Measurements from ENCODE around the gene CDH4.

The CDH4 gene

DNA sequence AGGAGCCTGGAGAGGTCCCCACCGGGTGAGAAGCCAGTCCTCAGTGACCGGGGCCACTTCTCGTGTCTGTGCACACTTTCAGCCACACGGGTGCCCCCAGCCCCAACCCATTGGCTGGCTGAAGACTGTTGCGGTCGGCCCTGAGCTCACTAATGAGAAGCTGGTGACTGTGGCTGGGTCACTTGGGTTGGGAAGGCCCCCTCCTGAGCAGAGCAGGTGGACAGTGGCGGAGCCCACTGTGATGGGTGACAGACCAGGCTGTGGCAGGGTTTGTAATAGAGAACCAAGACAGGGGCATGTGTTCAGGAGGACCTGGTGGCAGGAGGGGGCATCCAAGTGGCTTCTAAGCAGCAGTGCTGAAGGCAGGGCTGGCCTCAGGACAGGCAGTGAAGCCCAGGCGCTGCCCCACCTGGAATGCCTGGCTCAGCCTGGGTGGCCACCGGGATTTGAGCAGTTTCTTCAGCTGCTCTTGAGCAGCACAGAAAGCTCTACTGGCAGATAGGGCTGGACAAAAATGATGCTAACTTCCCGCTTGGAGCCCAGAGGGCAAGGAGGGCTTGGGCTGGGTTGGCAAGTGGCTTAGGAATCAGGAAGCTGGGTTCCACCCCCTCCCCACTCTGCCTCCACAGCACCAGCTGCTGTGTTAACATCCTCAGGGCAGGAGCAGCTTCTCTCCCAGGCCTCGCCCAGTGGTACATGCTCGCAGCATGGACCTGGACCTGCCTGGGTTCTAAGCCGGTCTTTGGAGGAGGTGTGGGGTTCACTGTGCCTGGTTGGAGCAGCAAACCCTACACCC is 256.4 kb downstream of the CDH4 start:
- no peaks in the 10 kb centered on the region for H3K36me3 ChIP-seq (ENCODE audit: control insufficient read depth, insufficient read depth, low read length)
- no peak overlapping the region for H3K4me3 ChIP-seq (ENCODE audit: low read depth, low read length)
- H3K27me3 ChIP-seq (ENCODE audit: control insufficient read depth, insufficient read depth, low read length) = no peaks in the 10 kb centered on the region
- no peaks in the 10 kb centered on the region for H3K4me1 ChIP-seq (ENCODE audit: control insufficient read depth, insufficient read depth, low read length)
- H3K9me3 ChIP-seq (ENCODE audit: control insufficient read depth, insufficient read depth, low read length) = no peaks in the 10 kb centered on the region
- no peak overlapping the region for H3K9ac ChIP-seq (ENCODE audit: low read depth, low read length)

DNA sequence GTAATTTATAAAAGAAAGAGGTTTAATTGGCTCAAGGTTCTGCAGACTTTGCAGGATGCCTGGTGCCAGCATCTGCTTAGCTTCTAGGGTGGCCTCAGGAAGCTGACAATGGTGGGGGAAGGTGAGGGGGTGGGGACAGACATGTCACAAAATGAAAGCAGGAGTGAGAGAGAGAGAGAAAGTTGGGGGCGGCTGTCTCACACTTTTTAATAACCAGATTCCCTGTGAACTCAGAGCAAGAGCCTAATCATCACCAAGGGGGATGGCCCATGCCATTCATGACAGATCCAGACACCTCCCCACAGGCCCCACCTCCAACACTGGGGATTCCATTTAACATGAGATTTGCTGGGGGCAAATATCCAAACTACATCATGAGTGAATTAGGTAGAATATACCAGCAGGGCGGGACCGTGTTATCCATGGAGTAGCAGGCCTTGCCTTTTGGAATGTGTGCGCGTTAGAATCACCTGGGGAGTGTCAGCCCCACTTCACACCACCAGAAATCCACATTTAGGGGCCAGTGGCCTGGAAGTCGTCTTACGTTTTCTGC is 258.8 kb downstream of the CDH4 start:
- no peak overlapping the region for H3K4me3 ChIP-seq (ENCODE audit: low read depth, low read length)
- H3K9ac ChIP-seq (ENCODE audit: low read depth, low read length) = no peak overlapping the region
- no peaks in the 10 kb centered on the region for H3K4me1 ChIP-seq (ENCODE audit: control insufficient read depth, insufficient read depth, low read length)
- H3K36me3 ChIP-seq (ENCODE audit: control insufficient read depth, insufficient read depth, low read length) = no peaks in the 10 kb centered on the region
- H3K9me3 ChIP-seq (ENCODE audit: control insufficient read depth, insufficient read depth, low read length) = no peaks in the 10 kb centered on the region
- H3K27me3 ChIP-seq (ENCODE audit: control insufficient read depth, insufficient read depth, low read length) = no peaks in the 10 kb centered on the region

DNA sequence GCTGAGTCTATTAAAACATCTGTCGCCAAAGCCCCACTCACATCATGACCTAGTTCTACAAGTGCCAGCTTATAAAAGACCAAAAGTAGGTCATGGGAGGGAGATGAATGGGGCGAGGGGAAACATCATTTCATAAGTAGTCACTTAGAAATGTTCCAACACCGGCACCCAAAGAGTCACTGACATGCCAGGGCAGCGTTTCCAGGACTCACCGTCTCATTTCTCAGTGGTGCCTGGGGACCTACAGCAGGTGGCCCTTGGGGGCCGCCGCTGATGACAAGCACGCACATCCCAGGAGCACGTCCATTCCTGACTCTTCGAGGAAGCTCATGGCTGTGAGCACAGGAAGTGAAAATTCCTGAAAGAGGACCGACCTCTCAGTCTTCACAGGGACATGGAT is 260.4 kb downstream of the CDH4 start:
- H3K27me3 ChIP-seq (ENCODE audit: control insufficient read depth, insufficient read depth, low read length) = no peaks in the 10 kb centered on the region
- no peaks in the 10 kb centered on the region for H3K4me1 ChIP-seq (ENCODE audit: control insufficient read depth, insufficient read depth, low read length)
- no peaks in the 10 kb centered on the region for H3K9me3 ChIP-seq (ENCODE audit: control insufficient read depth, insufficient read depth, low read length)
- no peak overlapping the region for H3K9ac ChIP-seq (ENCODE audit: low read depth, low read length)
- H3K36me3 ChIP-seq (ENCODE audit: control insufficient read depth, insufficient read depth, low read length) = no peaks in the 10 kb centered on the region
- H3K4me3 ChIP-seq (ENCODE audit: low read depth, low read length) = no peak overlapping the region

DNA sequence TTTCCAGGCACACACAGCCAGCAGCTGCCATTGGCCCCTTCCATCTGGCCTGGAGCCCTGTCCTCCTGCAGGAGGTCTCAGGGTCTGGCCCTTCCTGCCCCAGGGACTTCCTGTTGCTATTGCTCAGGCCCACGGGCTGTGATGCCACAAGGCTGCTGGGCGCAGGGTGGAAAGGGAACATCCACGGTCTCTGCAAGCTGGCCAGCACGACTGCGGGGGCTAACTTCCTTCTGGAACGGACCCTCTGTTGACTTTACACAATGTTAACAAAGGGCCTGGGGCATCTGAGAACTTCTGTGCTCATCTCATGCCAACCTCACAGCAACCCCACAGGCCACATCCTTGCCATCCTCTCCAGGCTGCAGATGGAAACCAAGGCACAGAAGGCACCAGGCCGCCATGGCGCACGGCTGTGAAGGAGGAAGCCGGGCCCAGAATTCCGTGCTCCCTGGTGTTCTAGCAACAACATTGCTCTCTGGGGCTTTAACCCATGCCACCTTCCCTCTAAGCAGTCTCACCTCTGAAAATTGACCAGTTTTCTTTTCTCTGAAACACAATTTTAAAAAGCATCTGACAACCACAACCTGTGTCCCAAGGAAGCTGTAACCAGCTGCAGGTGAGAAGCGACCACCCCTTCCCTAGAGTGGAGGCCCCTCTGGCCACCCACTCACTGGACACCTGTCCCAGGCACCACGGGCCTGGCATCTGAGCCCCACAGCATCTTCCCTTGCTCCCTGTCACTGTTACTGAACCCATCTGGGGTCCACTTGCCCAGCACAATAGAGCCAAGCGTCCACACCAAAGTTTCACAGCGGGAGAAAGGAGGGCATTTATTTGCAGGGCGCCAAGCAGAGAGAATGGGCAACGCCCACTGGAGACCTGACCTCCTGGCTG is 261.3 kb downstream of the CDH4 start:
- no peaks in the 10 kb centered on the region for H3K27me3 ChIP-seq (ENCODE audit: control insufficient read depth, insufficient read depth, low read length)
- no peak overlapping the region for H3K4me3 ChIP-seq (ENCODE audit: low read depth, low read length)
- H3K4me1 ChIP-seq (ENCODE audit: control insufficient read depth, insufficient read depth, low read length) = no peaks in the 10 kb centered on the region
- no peak overlapping the region for H3K9ac ChIP-seq (ENCODE audit: low read depth, low read length)
- H3K9me3 ChIP-seq (ENCODE audit: control insufficient read depth, insufficient read depth, low read length) = no peaks in the 10 kb centered on the region
- no peaks in the 10 kb centered on the region for H3K36me3 ChIP-seq (ENCODE audit: control insufficient read depth, insufficient read depth, low read length)

DNA sequence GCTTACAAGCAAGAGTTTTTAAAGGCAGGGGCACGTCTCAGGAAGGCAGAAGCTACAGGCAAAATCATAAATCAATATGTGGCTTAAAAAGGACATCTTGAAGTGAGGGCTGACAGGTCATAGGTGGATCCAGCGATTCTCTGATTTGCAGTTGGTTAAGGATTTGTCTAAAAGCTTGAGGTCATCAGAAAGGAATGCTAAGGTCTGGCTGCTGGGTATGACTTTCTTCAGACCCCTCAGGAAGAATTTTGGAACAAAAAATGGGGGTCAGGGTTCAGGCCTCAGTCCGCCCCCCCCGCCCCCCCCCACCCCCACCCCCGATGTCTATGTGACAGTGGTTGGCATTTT is 261.9 kb downstream of the CDH4 start:
- Histone ChIP-seq H3K36me3 (ENCODE audit: control insufficient read depth, insufficient read depth, low read length) (no peaks in the 10 kb centered on the region), H3K27me3 (ENCODE audit: control insufficient read depth, insufficient read depth, low read length) (peaks cover 2% of the 10 kb centered on the region), H3K4me1 (ENCODE audit: control insufficient read depth, insufficient read depth, low read length) (no peaks in the 10 kb centered on the region), H3K4me3 (ENCODE audit: low read depth, low read length) (no peak overlapping the region), H3K9ac (ENCODE audit: low read depth, low read length) (no peak overlapping the region), H3K9me3 (ENCODE audit: control insufficient read depth, insufficient read depth, low read length) (no peaks in the 10 kb centered on the region)

DNA sequence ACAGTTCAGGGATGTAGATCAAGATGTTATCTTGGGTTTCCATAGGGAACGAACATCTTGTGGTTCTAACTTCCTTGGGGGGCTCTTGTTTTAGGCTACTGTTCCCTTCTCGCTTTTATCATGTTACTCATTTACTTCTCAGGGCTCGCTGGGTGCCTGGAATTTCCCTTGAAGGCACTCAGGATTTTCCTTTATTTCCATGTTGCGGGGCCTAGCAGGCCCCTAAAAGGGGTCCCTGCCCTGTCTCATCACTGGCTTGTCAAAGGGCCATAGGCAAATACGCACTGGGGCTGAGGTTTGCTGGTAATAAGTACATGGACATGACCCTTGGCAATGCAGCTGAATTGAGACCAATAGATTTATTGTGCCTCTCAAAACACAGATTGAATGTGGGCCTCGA is 262.3 kb downstream of the CDH4 start:
- Histone ChIP-seq H3K4me3 (ENCODE audit: low read depth, low read length) (no peak overlapping the region), H3K27me3 (ENCODE audit: control insufficient read depth, insufficient read depth, low read length) (peaks cover 4% of the 10 kb centered on the region), H3K36me3 (ENCODE audit: control insufficient read depth, insufficient read depth, low read length) (no peaks in the 10 kb centered on the region), H3K9ac (ENCODE audit: low read depth, low read length) (no peak overlapping the region), H3K9me3 (ENCODE audit: control insufficient read depth, insufficient read depth, low read length) (no peaks in the 10 kb centered on the region), H3K4me1 (ENCODE audit: control insufficient read depth, insufficient read depth, low read length) (no peaks in the 10 kb centered on the region)

DNA sequence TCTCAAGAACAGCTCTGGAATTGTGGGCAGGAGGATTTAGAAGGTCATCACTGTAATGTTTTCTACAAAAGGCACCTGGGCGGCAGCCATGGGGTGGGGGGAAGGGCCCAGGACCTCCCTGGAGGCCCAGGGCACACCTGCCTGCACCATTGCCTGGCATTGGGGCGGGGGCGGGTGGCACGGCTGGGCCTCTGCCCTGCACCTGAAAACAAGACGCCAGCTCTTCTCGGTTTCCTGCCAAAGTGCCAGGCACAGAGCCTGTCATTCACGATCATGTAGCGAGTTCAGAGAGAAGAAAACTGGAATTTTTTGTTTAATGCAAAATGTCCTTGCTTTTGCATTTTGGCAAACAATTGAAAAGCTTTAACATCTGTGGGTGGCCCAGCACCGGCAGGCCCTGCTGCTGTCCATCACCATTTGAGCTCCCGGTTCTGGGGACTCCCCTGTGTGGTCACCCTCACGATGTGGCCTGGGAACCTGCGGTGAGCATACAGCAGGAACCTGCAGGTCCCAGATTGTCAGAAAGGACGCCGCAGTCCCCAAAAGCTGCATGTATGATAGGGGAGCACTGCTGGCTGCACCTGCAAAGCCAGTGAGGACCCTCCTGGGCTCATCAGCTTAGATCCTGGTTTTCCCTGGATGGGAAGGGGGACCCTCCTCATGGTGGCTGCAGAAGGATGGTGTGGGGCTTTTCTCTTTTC is 262.9 kb downstream of the CDH4 start:
- H3K36me3 ChIP-seq (ENCODE audit: control insufficient read depth, insufficient read depth, low read length) = no peaks in the 10 kb centered on the region

DNA sequence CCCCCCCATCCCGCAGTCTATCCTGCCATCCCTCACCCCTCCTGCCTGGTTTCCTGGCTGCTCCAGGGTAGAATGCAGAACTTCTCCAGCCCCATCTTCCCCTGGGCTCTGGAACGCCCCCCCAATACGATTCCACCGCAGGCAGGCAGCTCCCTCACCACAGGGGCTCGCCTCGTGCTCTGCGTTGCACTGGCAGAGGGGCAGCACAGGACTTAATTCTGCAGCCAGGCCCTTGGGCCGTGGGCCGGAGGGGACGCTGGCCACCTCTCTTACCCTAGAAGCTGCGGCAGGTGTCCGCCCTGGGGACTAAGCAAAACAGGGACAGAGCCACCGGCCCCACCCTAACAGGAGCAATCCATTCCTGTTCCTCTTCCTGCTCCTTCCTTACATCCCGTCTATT is 263.9 kb downstream of the CDH4 start:
- no peaks in the 10 kb centered on the region for H3K36me3 ChIP-seq (ENCODE audit: control insufficient read depth, insufficient read depth, low read length)
- H3K27me3 ChIP-seq (ENCODE audit: control insufficient read depth, insufficient read depth, low read length) = peaks cover 4% of the 10 kb centered on the region
- no peaks in the 10 kb centered on the region for H3K4me1 ChIP-seq (ENCODE audit: control insufficient read depth, insufficient read depth, low read length)
- H3K9me3 ChIP-seq (ENCODE audit: control insufficient read depth, insufficient read depth, low read length) = no peaks in the 10 kb centered on the region
- no peak overlapping the region for H3K9ac ChIP-seq (ENCODE audit: low read depth, low read length)
- no peak overlapping the region for H3K4me3 ChIP-seq (ENCODE audit: low read depth, low read length)

More for the DNA sequence above, 262.9 kb downstream of the CDH4 start:
- Histone ChIP-seq H3K4me1 (ENCODE audit: control insufficient read depth, insufficient read depth, low read length) (no peaks in the 10 kb centered on the region), H3K27me3 (ENCODE audit: control insufficient read depth, insufficient read depth, low read length) (peaks cover 4% of the 10 kb centered on the region), H3K9ac (ENCODE audit: low read depth, low read length) (no peak overlapping the region), H3K9me3 (ENCODE audit: control insufficient read depth, insufficient read depth, low read length) (no peaks in the 10 kb centered on the region), H3K4me3 (ENCODE audit: low read depth, low read length) (no peak overlapping the region)

DNA sequence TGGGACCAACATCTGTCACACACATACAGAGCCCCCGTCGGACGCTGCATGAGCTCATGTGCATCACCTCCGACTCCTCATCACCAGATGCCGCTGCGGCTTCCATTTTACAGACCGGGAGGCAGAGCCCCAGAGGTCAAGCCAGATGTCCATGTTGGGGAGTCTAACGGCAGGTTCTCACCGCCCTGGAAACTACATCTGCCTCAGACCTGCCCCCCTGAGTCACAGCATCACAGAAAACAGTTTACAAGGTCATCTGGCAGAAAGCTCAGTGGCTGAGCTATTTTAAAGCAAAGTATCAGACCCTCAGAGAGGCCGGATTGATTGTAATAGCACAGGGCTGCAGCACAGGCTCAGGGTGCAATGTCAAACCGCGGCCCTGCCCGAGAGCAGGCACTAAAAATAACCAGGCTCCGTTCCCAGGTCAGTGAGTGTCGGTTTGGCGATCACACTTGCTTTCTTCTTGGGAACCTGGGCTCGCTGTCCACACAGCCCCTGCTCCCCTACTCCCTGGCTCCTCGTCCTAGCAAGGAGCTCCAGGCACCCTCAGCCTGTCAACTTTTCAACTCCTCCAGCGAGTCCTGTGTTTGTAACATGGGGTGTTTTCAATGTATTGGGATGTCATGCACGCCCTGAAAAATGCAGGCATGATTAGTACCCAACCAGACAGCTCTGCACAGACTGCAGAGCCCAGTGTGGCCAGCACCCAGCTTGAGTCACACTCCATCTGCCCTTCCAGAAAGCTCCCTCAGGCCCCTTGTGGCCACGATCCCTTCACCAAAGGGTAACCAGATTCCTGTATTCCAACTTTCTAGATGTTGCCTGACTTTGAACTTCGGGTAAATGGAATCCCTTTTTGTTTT is 264.5 kb downstream of the CDH4 start:
- no peak overlapping the region for H3K4me3 ChIP-seq (ENCODE audit: low read depth, low read length)
- H3K4me1 ChIP-seq (ENCODE audit: control insufficient read depth, insufficient read depth, low read length) = no peaks in the 10 kb centered on the region
- H3K9me3 ChIP-seq (ENCODE audit: control insufficient read depth, insufficient read depth, low read length) = no peaks in the 10 kb centered on the region
- H3K27me3 ChIP-seq (ENCODE audit: control insufficient read depth, insufficient read depth, low read length) = peaks cover 4% of the 10 kb centered on the region
- H3K36me3 ChIP-seq (ENCODE audit: control insufficient read depth, insufficient read depth, low read length) = no peaks in the 10 kb centered on the region
- no peak overlapping the region for H3K9ac ChIP-seq (ENCODE audit: low read depth, low read length)

DNA sequence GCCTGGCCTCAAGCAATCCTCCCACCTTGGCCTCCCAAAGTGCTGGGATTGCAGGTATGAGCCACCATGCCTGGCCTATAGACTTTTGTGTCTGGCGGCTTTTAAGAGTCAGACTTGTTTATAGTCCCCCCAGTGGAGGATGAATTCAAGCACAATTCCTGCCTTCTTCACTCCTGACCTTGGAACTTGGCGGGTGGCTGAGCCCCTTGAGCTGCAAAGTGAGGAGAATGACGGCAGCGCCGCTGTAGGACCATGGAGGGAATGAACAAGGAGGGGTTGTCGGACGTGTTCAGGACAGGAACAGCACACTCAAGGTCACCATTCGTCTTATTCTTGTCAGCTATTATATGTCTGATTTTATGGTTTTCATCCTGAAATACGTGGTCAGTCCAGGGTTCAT is 265.4 kb downstream of the CDH4 start:
- no peak overlapping the region for H3K4me3 ChIP-seq (ENCODE audit: low read depth, low read length)
- no peaks in the 10 kb centered on the region for H3K36me3 ChIP-seq (ENCODE audit: control insufficient read depth, insufficient read depth, low read length)
- H3K9me3 ChIP-seq (ENCODE audit: control insufficient read depth, insufficient read depth, low read length) = no peaks in the 10 kb centered on the region
- peaks cover 4% of the 10 kb centered on the region for H3K27me3 ChIP-seq (ENCODE audit: control insufficient read depth, insufficient read depth, low read length)
- no peaks in the 10 kb centered on the region for H3K4me1 ChIP-seq (ENCODE audit: control insufficient read depth, insufficient read depth, low read length)
- no peak overlapping the region for H3K9ac ChIP-seq (ENCODE audit: low read depth, low read length)

DNA sequence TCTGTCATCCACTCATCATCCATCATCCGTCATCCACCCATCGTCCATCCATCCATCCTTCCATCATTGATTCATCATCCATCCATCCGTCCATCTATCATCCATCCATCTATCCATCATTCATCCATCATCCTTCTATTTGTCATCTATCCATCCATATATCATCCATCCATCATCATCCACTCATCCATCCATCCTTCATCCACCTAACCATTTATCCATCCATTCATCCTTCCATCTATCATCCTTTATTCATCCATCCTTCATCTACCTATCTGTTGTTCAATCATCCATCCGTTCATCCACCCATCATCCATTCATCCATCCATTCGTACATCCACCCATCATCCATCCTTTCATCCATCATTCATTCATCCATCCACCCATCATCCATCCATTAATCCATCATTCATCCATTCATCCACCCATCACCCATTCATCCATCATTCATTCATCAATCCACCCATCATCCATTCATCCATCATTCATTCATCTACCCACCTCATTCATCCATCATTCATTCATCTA is 266.4 kb downstream of the CDH4 start:
- Histone ChIP-seq H3K4me1 (ENCODE audit: control insufficient read depth, insufficient read depth, low read length) (no peaks in the 10 kb centered on the region), H3K27me3 (ENCODE audit: control insufficient read depth, insufficient read depth, low read length) (peaks cover 4% of the 10 kb centered on the region), H3K4me3 (ENCODE audit: low read depth, low read length) (no peak overlapping the region), H3K9me3 (ENCODE audit: control insufficient read depth, insufficient read depth, low read length) (no peaks in the 10 kb centered on the region), H3K36me3 (ENCODE audit: control insufficient read depth, insufficient read depth, low read length) (no peaks in the 10 kb centered on the region), H3K9ac (ENCODE audit: low read depth, low read length) (no peak overlapping the region)
